Muscle layer of duodenum (tissue), 2 donors: ENCODE measurements around the gene SLC19A3.
"Not testable (repeated sequence)": the region's sequence is repeated elsewhere in the genome, so short reads cannot be mapped to it uniquely, and the experiment has no call there.

ENCODE experiments used
- H3K27ac ChIP-seq: one replicate; pipeline ENCODE4 v1.7.0; 2013; ENCODE audit warnings: mild to moderate bottlenecking, low read length
- H3K27me3 ChIP-seq: one replicate; pipeline ENCODE4 v1.7.0; 2013; ENCODE audit warnings: low read depth, mild to moderate bottlenecking, control low read depth, low read length
- H3K36me3 ChIP-seq, 2 donors: one replicate each; pipeline ENCODE4 v1.7.0; 2013; ENCODE audit warnings: low read length in 2 of 2, control low read depth in 1 of 2, mild to moderate bottlenecking in 1 of 2; ENCODE audit not compliant: insufficient read depth in 2 of 2, control insufficient read depth in 1 of 2
- H3K4me1 ChIP-seq, 2 donors: one replicate each; pipeline ENCODE4 v1.7.0; 2013; ENCODE audit warnings: low read length in 2 of 2, mild to moderate bottlenecking in 2 of 2, control low read depth in 1 of 2, moderate library complexity in 1 of 2; ENCODE audit not compliant: insufficient read depth in 2 of 2, control insufficient read depth in 1 of 2
- H3K4me3 ChIP-seq, 2 donors: one replicate each; pipeline ENCODE4 v1.7.0; 2013; ENCODE audit warnings: low read length in 2 of 2, low read depth in 1 of 2, mild to moderate bottlenecking in 1 of 2
- H3K9me3 ChIP-seq, 2 donors: one replicate each; pipeline ENCODE4 v1.7.0; 2013; ENCODE audit warnings: low read length in 2 of 2, control low read depth in 1 of 2, mild to moderate bottlenecking in 1 of 2; ENCODE audit not compliant: control insufficient read depth in 1 of 2
- donor health status: healthy.

SLC19A3 gene

DNA sequence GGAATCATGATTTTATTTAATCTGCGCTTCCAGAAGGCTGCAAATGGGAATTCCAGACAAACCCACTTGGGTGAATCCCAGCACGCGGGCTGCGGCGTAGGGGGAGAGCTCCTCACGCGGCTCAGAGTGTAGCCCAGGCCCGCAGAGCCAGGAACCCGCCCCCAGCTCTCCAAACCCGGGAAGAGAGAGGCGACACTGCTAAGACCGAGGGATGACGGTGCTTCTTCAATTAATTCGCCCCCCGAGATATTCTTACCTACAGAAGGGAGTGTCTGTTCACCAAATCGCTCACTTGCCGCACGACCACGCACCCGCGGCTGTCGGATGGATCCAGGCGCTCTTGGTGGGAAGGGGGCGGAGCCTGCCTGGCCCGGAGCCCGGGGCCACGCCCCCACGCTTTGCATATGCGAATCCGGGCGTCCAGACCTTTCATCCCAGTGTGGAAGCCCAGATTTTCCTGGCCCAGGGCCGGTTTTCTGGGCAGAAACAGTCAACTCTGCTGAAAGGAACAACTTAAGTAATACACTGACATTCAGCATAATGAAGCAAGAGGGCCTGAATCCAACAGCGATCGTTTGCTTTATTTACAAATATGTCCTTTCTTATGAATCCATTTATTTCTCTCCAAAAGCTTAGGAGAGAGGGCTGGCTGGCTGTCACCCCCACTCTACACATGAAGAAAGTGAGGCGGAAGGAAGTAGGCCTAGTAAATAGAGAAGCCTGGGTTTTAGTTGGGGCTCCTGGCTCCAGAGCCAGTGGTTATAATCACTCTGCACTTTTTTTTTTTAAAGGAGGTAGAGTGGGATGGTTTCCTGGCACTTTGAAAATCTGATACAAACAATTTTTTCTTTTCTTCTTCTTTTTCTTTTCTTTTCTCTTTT lies at the start of gene SLC19A3:
SLC19A3 (minus strand) TSS at position 342 of the 881 bp plus-strand sequence. CDS start 15,710 bp downstream, outside the sequence.
- Histone ChIP-seq H3K27me3 (no peaks in the 10 kb centered on the region), H3K27ac (peak within 1 kb of the TSS; percentile 35), H3K4me1 (peaks cover 0 to 4% of the 10 kb centered on the region in 2 donors), H3K4me3 (peak within 1 kb of the TSS; percentile 55 to 70), H3K9me3 (no peaks in the 10 kb centered on the region), H3K36me3 (no peaks in the 10 kb centered on the region)

DNA sequence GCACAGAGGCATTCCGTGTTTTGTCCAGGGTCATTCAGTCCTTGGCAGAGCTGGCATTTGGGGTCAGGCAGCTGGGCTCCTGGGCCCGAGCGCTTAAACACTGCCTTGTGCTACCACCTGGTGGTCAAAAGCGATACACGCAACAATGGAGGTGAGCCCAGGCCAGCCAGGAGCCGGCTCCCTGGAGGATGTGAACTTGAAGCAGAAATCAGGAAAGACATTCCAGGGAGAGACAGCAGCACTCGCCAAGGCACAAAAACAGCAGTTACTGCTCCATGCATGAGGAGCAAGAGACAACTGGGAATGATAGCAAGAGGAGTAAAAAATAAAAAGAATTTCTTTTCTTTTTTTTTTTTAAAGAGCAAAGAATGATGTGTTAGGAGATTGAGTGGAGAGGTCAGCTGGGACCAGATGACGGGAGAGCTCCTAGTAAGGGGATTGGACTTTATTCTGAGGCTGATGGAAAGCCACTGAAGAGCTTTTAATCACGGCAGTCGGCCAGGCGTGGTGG lies 48.6 kb upstream of the SLC19A3 start:
- Histone ChIP-seq H3K9me3 (no peaks in the 10 kb centered on the region), H3K4me3 (no peak overlapping the region), H3K27ac (no peak overlapping the region), H3K4me1 (no peaks in the 10 kb centered on the region), H3K27me3 (no peaks in the 10 kb centered on the region), H3K36me3 (no peaks in the 10 kb centered on the region)

DNA sequence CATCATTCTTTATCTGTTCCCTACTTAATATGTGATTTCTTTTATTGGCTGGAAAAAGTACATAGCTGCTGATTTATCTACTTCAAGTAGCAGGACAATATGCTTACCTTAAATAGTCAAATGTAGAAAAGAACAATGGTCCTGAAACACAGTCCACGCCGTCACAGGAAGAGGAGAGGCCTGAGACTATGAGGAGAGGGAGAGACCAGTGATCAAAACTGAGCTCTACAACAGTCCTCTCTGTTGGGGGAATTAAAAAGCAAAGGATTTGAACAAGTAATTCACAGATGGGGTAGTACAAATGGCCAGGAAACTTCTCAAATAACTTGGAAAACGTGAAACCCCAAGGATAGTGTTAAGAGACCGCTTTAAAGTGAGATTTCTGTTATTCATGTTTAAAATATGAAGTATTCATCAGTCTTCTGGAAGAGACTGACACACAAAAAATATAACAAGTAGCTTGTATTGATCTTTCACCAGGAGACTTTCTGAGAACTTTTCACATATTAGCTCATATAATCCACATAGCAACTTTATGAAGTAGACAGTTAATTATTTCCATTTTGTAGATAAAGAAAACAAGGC lies 48.1 kb upstream of the SLC19A3 start:
- H3K4me3 ChIP-seq: no peak overlapping the region
- H3K4me1 ChIP-seq: no peaks in the 10 kb centered on the region
- no peaks in the 10 kb centered on the region for H3K27me3 ChIP-seq
- H3K27ac ChIP-seq: peak overlapping the region; percentile 7
- no peaks in the 10 kb centered on the region for H3K9me3 ChIP-seq
- H3K36me3 ChIP-seq: no peaks in the 10 kb centered on the region

DNA sequence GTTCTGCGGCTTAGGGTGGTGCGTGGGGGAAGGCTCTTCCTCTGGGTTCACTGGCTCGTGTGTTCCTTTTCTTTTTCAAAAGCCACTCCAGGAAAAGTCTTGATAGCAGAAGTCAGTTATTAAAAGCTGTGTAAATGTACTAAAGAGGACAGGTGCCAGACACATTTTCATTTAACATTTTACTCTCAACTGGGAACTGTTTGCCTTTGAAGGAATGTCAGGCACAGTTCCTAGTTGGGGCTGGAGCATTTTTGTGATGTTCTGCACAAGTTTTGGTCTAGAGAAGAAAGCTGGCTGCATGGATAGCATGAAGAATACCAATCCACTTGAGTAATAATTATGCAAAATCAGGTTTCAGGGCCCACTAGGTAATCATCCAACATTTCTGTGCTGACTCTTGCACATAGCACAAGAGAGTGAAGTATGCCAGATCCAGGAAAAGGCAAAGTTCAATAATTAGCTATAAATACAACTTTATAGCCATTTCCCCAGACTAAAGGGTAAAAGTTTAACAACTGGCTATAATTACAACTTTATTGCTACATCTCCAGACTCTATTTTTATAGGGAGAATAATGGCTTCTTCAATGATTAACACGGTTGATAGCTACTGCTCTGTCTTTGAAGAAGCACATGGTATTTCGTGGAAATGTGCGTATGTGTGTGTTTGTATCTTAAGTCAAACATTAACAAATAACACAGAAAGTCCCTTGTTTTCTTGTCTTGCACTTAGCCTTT lies 44.1 kb upstream of the SLC19A3 start:
- H3K4me1 ChIP-seq: no peaks in the 10 kb centered on the region
- peak overlapping the region; percentile 66 for H3K27ac ChIP-seq
- no peaks in the 10 kb centered on the region for H3K27me3 ChIP-seq
- H3K36me3 ChIP-seq: no peaks in the 10 kb centered on the region
- H3K4me3 ChIP-seq: no peak overlapping the region
- no peaks in the 10 kb centered on the region for H3K9me3 ChIP-seq

DNA sequence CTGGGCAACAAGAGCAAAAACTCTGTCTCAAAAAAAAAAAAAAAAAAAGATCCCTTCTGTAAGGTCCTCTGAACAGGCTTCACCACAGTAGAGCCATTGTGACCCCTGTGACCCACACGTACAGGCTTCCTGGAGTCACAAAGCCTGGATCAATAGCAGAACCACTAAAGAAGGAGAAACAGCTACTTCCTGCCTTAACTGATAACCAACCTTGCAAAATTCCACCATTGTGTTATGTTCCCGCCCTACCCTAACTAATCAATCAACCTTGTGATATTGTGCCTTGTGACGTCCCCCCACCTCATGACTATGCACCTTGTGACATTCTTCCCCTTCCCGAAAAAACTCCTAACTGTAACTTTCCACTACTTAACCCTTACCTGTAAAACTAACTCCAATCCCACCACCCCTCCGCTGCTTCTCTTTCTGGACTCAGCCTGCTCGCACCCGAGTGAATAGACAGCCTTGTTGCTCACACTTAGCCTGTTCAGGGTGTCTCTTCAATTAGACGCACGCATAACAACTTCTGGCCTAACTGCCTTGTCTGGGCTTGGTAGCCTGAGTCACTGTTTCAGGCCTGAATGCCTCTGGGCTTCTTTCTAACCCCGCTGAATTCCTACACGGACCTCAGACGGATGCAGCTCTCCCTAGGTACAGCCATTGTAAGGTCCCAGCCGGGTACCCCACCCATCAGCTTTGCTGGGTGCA lies 41.7 kb upstream of the SLC19A3 start:
- Histone ChIP-seq H3K36me3 (no peaks in the 10 kb centered on the region), H3K27me3 (no peaks in the 10 kb centered on the region), H3K9me3 (no peaks in the 10 kb centered on the region), H3K4me3 (no peak overlapping the region), H3K4me1 (no peaks in the 10 kb centered on the region), H3K27ac (no peak overlapping the region)

DNA sequence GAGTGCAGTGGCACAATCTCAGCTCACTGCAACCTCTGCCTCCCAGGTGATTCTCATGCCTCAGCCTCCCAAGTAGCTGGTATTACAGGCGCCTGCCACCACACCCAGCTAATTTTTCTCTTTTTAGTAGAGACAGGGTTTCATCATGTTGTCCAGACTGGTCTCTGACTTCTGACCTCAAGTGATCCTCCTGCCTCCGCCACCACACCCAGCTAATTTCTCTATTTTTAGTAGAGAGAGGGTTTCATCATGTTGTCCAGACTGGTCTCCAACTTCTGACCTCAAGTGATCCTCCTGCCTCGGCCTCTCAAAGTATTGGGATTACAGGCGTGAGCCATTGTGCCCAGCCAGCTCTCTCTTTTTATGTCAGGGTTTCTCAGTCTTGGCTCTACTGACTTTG lies 38.4 kb upstream of the SLC19A3 start:
- H3K27me3 ChIP-seq, H3K27ac ChIP-seq, H3K4me1 ChIP-seq, H3K4me3 ChIP-seq, H3K36me3 ChIP-seq, H3K9me3 ChIP-seq: not testable (repeated sequence)

DNA sequence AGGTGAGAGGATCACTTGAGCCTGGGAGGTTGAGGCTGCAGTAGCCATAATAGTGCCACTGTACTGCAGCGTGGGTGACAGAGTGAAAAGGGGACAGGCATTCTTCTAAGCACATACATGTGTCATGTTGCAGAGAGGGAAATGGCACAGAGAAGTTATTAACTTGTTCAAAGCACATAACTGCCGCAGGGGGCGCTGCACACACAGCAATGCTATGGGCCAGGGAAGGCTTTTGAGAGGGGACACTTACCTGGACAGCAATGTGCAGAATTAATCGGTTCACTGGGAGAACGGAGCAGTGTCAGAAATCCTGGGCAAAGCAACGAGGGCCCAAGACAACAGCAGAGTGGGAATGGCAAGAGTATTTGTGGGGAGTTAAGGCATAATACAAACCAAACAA lies 30.3 kb upstream of the SLC19A3 start:
- Histone ChIP-seq H3K4me1 (no peaks in the 10 kb centered on the region), H3K27me3 (no peaks in the 10 kb centered on the region), H3K4me3 (no peak overlapping the region), H3K9me3 (no peaks in the 10 kb centered on the region), H3K27ac (no peak overlapping the region), H3K36me3 (no peaks in the 10 kb centered on the region)

DNA sequence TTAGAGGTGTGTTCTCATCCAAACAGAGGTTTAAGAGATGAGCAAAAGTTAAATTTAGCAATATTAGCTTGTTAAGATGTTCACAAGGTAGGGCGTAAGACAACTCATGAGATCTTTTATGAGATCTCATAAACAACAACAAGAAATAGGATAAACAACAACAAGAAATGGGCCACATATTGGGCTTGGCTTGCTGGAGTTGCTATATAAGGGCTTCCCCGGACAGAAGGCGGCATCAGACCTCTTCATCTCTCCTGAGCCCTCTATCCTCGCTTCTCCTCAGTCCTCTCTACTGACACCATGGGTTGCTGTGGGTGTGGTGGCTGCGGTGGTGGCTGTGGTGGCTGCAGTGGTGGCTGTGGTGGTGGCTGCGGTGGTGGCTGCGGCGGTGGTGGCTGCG lies 27.8 kb upstream of the SLC19A3 start, which contains the start of gene SCYGR8:
SCYGR8 (plus strand) TSS at position 301 of the 400 bp plus-strand sequence; CDS start at position 301, 0 bp downstream.
- no peaks in the 10 kb centered on the region for H3K4me1 ChIP-seq
- no peak within 1 kb of the TSS for H3K4me3 ChIP-seq
- no peak within 1 kb of the TSS for H3K27ac ChIP-seq
- no peaks in the 10 kb centered on the region for H3K27me3 ChIP-seq
- H3K36me3 ChIP-seq: no peaks in the 10 kb centered on the region
- no peaks in the 10 kb centered on the region for H3K9me3 ChIP-seq

DNA sequence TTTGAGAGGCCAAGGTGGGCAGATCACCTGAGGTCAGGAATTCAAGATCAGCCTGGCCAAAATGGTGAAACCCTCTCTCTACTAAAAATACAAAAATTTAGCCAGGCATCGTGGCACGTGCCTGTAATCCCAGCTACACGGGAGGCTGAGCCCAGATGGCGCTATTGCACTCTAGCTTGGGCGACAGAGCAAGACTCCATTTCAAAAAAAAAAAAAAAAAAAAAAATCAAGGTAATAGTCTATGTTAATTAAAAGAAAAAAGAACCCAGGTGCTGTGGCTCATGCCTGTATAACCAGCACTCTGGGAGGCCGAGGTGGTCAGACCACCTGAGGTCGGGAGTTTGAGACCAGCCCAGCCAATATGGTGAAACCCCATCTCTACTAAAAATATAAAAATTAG lies 22.9 kb upstream of the SLC19A3 start:
- H3K27ac ChIP-seq, H3K27me3 ChIP-seq, H3K4me3 ChIP-seq, H3K9me3 ChIP-seq, H3K36me3 ChIP-seq, H3K4me1 ChIP-seq: not testable (repeated sequence)

DNA sequence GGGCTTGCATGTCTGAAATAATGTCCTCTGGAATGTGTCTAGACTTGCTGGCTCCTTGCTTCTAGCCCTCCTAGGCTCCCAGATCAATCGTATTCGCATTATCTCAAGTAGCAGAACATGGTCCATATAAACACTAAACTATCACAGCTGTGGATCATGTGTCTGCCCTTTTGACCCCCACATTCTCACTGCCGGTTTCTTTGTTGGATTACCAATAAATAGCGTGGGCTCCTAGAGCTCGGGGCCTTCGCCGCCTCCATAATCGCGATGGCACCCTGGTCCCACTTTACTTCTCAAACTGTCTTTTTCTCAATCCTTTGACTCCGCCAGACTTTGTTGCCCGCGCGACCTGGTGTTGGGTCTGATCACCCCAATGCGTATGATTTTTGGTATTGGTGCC lies 21.5 kb upstream of the SLC19A3 start:
- Histone ChIP-seq H3K27me3 (no peaks in the 10 kb centered on the region), H3K4me1 (no peaks in the 10 kb centered on the region), H3K4me3 (no peak overlapping the region), H3K36me3 (no peaks in the 10 kb centered on the region), H3K9me3 (no peaks in the 10 kb centered on the region), H3K27ac (no peak overlapping the region)

DNA sequence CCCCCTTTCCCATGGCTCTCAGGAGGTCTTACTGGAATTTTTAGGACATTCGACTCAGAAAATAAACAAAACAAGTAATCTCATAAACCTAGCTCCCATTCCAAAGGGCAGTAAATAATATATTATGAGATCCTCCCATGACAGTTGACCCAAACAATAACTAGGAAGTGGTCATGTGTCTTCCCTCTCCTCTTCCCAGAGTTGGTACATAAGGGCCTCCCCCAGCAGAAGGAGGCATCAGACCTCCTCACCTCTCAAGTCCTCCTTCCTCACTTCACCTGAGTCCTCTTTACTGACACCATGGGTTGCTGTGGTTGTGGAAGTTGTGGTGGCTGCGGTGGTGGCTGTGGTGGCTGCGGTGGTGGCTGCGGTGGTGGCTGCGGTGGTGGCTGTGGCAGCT lies 10.2 kb upstream of the SLC19A3 start, which contains the start of gene SCYGR7:
SCYGR7 (plus strand) TSS at position 301 of the 400 bp plus-strand sequence; CDS start at position 301, 0 bp downstream.
- no peaks in the 10 kb centered on the region for H3K36me3 ChIP-seq
- no peaks in the 10 kb centered on the region for H3K9me3 ChIP-seq
- H3K27me3 ChIP-seq: no peaks in the 10 kb centered on the region
- no peak within 1 kb of the TSS for H3K27ac ChIP-seq
- no peaks in the 10 kb centered on the region for H3K4me1 ChIP-seq
- H3K4me3 ChIP-seq: no peak within 1 kb of the TSS
